Upper lobe of left lung (tissue), 4 donors: ENCODE results near the gene MAP4K4.

ENCODE experiments used
- EP300 ChIP-seq, 4 donors: sonication (generic); formaldehyde crosslinking; IDR thresholded peaks; one replicate each; pipeline ENCODE4 v1.5.1; 2017; ENCODE audit warnings: antibody characterized with exemption in 4 of 4, control low read depth in 2 of 4
- POLR2A ChIP-seq, 4 donors: fragments of 450-650 bp; IDR thresholded peaks; one replicate each; pipeline ENCODE4 v1.5.1; 2016 to 2017; ENCODE audit warnings: antibody characterized with exemption in 4 of 4, mild to moderate bottlenecking in 2 of 4
- POLR2AphosphoS5 ChIP-seq, 2 donors: sonication (generic); formaldehyde crosslinking; IDR thresholded peaks; one replicate each; pipeline ENCODE4 v1.5.1; 2017; ENCODE audit warnings: antibody characterized with exemption in 2 of 2
- TF ChIP-seq, protein P1 (sequence below), 6 experiments: fragments of 450-650 bp in 4 of 6; fragments of 200-600 bp in 2 of 6; sonication (generic) in 2 of 6; IDR thresholded peaks; one replicate each; pipeline ENCODE4 v1.5.1; 2016 to 2019; ENCODE audit warnings: antibody characterized with exemption in 6 of 6

GRCh38 chr2:101689114-101689825, 8.2 kb upstream of the MAP4K4 start:
- TF ChIP-seq, protein P1, sequence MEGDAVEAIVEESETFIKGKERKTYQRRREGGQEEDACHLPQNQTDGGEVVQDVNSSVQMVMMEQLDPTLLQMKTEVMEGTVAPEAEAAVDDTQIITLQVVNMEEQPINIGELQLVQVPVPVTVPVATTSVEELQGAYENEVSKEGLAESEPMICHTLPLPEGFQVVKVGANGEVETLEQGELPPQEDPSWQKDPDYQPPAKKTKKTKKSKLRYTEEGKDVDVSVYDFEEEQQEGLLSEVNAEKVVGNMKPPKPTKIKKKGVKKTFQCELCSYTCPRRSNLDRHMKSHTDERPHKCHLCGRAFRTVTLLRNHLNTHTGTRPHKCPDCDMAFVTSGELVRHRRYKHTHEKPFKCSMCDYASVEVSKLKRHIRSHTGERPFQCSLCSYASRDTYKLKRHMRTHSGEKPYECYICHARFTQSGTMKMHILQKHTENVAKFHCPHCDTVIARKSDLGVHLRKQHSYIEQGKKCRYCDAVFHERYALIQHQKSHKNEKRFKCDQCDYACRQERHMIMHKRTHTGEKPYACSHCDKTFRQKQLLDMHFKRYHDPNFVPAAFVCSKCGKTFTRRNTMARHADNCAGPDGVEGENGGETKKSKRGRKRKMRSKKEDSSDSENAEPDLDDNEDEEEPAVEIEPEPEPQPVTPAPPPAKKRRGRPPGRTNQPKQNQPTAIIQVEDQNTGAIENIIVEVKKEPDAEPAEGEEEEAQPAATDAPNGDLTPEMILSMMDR (IDR thresholded peaks at IDR 0.05): no peak
- TF ChIP-seq POLR2A (IDR thresholded peaks at IDR 0.05) (no peak), POLR2AphosphoS5 (IDR thresholded peaks at IDR 0.05) (no peak), EP300 (IDR thresholded peaks at IDR 0.05) (no peak)
